GM12892 (cell line): Measurements from ENCODE around the gene PNKD.

Source experiments
- DNase-seq: peaks from one replicate; pipeline ENCODE4 v3.0.0; 2011; ENCODE audit not compliant: insufficient read length
- FAIRE-seq: peaks from 2 replicates; lab custom pipeline; 2011; peaks lifted over from hg19 to GRCh38; lab: Jason Lieb, UNC
- POLR2A ChIP-seq: IDR thresholded peaks from 2 replicates; pipeline ENCODE4 v1.6.1; 2011; ENCODE audit warnings: low read depth, low read length, control low read depth
- POLR2AphosphoS5 ChIP-seq: IDR thresholded peaks from 2 replicates; pipeline ENCODE4 v1.6.1; 2011; ENCODE audit warnings: low read depth, low read length, control low read depth
- TAF1 ChIP-seq: IDR thresholded peaks from 2 replicates; pipeline ENCODE4 v1.6.1; 2011; ENCODE audit warnings: low read depth, mild to moderate bottlenecking, control low read depth, low read length, borderline replicate concordance

Gene PNKD

DNA sequence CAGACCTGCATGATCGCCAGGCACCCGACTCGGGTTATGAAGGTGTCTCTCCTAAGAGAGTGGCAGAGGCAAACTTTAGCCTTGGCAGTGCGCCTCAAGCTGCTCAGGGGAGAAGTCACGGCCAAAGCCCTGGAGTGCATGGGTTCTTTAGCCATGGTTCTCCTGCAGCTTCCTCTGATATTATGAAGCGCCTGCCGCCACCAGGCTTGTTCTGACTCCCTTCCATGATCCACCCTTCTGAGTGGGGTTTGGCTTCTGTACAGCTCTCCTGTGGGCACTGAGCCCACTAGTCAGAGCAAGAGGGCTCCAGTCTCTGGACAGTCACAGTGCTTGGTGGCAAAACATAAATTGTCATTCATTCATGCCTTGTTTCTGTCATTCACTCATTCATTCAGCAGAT is 47.9 kb downstream of the PNKD start:
- FAIRE-seq = no peak
- no peak for DNase-seq
- TF ChIP-seq TAF1 (no peak), POLR2A (no peak), POLR2AphosphoS5 (no peak)

DNA sequence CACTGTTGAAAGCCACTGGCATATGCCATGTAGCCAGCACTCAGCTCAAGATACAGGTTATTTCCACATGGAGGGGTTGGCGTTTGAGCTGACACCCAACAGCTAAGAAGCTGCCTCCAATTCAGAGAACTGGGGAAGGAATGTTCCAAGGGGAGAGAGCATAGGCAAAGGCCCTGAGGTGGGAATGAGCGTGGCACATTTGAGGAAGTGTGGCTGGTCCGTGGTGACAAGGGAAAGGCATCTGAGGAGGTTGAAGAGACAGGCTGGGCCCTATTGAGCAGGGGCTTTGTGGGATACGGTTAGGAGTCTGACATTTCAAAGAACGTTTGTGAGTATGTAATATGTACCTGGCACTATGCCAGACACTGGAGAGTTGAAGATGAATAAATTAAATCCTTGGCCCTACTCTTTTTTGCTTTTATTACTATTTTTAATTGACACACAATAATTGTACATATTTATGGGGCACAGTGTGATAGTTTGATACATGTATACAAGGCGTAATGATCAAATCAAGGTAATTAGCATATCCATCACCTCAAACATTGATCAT is 49.6 kb downstream of the PNKD start:
- no peak for DNase-seq
- FAIRE-seq = no peak
- TF ChIP-seq POLR2AphosphoS5 (no peak), TAF1 (no peak), POLR2A (no peak)

DNA sequence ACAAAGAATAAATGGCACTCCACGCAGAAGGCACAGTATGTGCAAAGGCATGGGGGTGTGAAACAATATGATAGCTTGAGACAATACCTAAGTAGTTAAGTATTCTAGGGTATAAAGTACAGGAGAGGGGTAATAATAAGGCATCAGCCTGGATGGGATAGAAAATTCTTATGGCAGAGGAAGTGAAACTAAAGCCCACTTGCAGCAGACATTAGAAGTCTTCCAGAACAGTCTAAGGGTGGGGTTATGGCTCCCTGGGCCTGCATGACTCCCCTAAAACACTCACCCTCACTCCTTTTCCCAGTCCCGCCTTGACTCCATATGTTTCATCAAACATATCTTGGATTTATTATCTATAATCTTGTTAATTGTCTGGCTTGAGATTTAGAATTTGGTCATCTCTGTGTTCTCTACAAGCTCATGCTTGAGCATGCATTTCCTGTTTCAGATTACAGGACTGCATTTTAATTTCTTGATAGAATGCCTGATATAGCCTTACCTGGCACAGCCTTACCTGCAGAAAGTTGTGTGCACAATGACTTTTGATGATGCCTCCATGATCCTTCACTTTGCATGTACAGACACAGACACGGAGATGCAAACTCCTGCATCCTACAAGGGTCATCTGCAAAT is 50.5 kb downstream of the PNKD start:
- DNase-seq = no peak
- no peak for TF ChIP-seq TAF1
- no peak for TF ChIP-seq POLR2A
- no peak for TF ChIP-seq POLR2AphosphoS5
- FAIRE-seq = no peak

DNA sequence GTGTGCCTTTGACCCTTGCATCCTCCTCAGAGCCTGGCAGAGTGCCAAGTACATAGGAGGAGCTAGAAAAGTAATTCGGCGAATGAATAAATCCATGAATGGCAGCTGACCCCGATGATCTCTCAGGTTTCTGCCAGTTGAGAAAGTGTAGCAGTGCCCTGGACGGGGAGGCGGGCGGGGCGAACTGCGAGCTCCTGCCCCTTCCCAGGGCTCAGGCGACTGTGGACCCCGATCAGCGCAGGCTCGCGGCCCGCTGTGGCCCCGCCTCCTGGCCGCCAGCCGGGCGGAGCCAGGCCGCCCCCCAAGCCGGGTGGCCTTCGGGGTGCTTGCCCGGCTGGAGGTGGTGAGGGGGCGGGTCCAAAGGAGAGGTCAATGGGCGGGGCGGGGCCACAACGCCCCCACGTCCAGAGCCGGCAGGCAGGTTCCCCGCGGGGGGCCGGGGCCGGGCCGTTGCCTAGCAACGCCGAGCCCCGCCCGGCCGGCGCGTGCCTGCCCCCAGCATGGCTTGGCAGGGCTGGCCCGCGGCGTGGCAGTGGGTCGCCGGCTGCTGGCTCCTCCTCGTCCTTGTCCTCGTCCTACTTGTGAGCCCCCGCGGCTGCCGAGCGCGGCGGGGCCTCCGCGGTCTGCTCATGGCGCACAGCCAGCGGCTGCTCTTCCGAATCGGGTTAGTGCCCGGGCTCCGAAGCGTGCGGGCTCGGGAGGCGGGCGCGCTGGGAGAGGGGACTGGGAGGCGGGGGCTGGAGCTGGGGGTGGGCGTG is 52.6 kb downstream of the PNKD start:
- peak; percentile 85 for DNase-seq
- FAIRE-seq = peak; percentile 84
- TF ChIP-seq TAF1 = no peak
- TF ChIP-seq POLR2AphosphoS5 = no peak
- TF ChIP-seq POLR2A = no peak

DNA sequence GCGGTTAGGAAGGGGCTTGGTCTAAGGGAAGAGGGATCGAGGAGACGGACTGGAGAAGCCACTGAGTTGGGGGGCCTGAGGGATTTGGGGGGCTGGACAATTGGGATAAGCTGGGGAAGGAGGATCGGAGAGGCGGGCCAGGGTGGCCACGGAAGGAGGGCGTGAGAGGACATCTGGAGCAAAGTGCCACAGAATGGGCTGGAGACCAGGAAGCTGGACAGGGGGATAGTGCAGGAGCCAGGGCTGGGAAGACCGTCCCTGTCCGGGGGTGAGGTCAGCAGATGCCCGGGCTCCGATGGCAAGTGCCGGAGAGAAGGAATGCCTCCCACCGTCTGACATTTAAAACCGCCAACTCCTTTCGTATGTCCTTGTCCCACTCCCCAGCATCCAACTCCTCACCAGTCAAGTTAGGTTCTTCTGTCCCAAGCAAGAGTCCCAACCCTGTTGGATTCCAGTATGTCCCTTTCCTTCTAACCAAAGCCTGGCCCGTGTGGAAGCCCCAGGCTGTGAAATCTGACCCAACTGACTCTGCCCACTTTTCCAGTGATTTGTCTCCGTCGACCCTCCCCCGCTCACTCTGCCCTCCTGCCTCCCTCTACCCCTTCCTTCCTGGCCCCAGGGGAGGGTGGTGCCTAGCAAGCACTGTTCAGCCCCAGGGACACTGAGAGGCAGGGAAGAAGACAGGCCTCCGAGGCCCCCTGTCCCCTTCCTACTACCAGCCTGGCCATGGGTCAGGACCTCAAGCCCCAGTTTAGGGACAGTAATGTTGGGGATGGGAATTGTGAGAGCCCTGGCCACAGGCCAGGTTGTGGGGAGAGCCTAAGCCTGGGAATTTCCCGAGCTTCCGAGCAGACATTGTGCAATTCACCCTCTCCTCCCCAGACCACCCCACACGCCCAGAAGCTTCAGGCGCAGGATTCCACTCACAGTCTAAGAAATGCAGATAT is 53.5 kb downstream of the PNKD start:
- DNase-seq (no peak), FAIRE-seq (peak; percentile 9)
- TF ChIP-seq POLR2A (no peak), POLR2AphosphoS5 (no peak), TAF1 (no peak)

DNA sequence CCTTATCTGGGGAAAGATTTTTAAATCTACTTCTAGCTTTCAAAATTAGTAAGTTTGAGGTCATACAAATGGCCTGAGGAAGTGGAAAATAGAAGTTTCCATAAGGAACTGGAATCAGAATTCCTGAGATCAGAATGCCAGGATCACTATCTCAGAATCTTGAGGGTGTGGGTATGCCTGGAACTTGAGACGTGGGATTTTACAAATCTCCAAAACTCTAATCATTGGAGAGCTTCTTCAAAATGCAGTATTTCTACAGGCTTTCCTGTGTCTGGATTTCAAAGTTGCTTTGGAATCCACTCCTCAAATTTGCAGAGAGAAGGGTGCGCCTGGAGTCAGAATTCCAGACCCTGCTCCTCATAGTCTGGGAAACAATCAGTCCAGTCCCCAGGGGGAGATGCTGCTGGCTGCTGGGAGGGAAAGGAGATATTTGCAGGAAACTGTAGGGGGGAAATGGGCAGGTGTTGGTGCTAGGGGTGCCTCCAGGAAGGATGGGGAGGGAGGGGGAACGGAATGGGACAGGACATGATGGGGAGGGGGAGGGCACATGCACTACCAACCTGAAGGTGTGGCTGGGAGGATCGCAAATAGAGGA is 55.3 kb downstream of the PNKD start:
- FAIRE-seq = no peak
- no peak for TF ChIP-seq POLR2A
- no peak for DNase-seq

DNA sequence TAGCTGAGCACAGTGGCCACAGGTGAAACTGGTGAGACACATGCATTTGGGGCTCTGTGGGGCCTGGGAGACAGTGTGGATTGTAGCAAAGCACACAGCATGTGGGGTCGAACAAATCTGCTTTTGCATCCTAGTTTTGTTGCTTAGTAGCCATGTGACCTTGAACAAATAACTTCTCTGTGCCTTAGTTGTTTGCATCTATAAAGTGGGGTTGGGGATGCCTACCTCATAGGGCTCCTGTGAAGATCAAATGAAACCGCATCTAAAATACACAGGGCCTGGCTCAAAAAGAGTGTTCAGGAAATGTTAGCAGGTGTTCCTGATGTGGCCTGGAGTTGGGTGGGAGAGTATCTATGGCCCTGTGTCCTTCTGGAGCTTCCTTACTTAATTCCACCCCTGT is 56.0 kb downstream of the PNKD start:
- FAIRE-seq (no peak), DNase-seq (no peak)
- TF ChIP-seq POLR2A (no peak), POLR2AphosphoS5 (no peak), TAF1 (no peak)

DNA sequence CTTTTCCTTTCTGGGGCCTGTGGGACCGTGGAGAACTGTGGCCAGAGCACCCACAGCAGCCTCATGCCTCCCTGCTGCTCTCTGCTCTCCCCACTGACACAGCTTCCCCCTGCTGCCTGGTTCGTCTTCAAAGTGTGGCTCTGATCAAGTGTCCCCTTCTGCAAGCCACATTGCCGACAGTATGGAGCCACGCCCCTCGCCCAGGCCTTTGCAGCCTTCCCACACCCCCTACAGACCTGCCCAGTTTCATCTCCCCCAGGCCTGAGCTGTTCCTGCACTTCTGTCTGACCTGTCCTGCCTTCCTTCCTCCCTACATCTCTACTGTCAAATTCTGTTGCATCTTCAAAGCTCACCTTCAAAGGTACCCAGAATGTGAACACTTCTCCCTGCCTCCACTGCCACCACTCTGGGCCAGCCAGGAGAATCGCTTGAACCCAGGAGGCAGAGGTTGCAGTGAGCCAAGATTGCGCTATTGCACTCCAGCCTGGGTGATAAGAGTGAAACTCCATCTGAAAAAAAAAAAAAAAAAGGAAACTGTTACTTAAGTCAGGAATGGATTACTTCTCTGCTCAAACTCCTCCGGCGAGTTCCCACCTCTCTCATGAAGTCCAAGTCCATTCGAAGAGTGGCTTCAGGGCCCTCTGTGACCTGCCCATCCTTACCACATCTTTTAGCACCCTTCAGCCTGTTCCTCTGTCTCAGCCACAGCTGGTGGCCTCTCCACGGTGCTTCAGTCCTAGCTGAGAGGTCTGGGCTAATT is 57.3 kb downstream of the PNKD start:
- TF ChIP-seq POLR2A (no peak), TAF1 (no peak), POLR2AphosphoS5 (no peak)
- DNase-seq = no peak
- no peak for FAIRE-seq

DNA sequence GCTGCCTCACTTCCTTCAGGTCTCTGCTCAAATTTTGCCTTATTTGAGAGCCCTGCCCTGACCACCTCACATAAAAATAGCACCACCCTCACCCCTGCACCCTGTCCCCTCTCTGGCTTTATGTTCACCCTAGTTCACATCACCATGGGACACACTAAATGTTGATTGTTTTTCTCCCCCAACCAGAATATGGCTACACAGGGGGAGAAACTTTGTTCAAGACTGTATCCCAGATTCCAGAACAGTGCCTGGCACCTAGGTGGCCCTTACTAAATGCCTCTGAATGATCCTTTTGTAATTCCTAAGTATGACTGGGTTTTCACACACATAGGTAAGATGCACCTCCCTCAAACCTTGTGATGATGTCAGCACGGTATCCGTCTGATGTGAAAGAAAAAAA is 58.0 kb downstream of the PNKD start:
- FAIRE-seq (no peak), DNase-seq (no peak)
- TF ChIP-seq TAF1 = no peak
- TF ChIP-seq POLR2A = no peak
- no peak for TF ChIP-seq POLR2AphosphoS5
